ENCODE measurements around the gene MSRB3. TPM values are rescaled to one million over a fixed set of nuclear protein-coding genes. Genes with fewer than 3 reads are reported as not detected.
"Not testable (repeated sequence)": the region's sequence is repeated elsewhere in the genome, so short reads cannot be mapped to it uniquely, and the experiment has no call there.

Gene MSRB3
- total and polyA plus RNA-seq, 7 donors, result 6.2 to 232 (median 159) TPM

- peaks cover 0 to 11% (median 2%) of the 10 kb centered on the region in 4 donors for H3K36me3 ChIP-seq
- no peak overlapping the region for H3K4me3 ChIP-seq
- TF ChIP-seq POLR2A (IDR thresholded peaks at IDR 0.05), result no peak
- TF ChIP-seq EP300 (IDR thresholded peaks at IDR 0.05), result no peak
- TF ChIP-seq CTCF (IDR thresholded peaks at IDR 0.05), result no peak
- no peak for TF ChIP-seq POLR2AphosphoS5 (IDR thresholded peaks at IDR 0.05)
- H3K9me3 ChIP-seq, result no peaks in the 10 kb centered on the region
- intact Hi-C loops (cut with DNase I), result no loop called here
- WGBS, 2 donors, result 92 to 94% methylated on average over 1 of the region's 1 CpG
- no peaks in the 10 kb centered on the region for H3K27me3 ChIP-seq
- no peak overlapping the region for H3K27ac ChIP-seq
- peaks cover 0 to 20% (median 11%) of the 10 kb centered on the region in 4 donors for H3K4me1 ChIP-seq
- no peak for DNase-seq
Measured at GRCh38 chr12:65449400-65449799, 170.9 kb downstream of the MSRB3 start.

- Histone ChIP-seq H3K9me3 (no peaks in the 10 kb centered on the region), H3K4me1 (peaks cover 0 to 20% (median 11%) of the 10 kb centered on the region in 4 donors), H3K4me3 (no peak overlapping the region), H3K36me3 (peaks cover 0 to 23% (median 8%) of the 10 kb centered on the region in 4 donors), H3K27me3 (no peaks in the 10 kb centered on the region), H3K27ac (no peak overlapping the region)
- no peak for DNase-seq
- TF ChIP-seq EP300 (IDR thresholded peaks at IDR 0.05) (no peak), POLR2AphosphoS5 (IDR thresholded peaks at IDR 0.05) (no peak), POLR2A (IDR thresholded peaks at IDR 0.05) (no peak), CTCF (IDR thresholded peaks at IDR 0.05) (no peak)
- 59 to 74% methylated on average over 2 of the region's 2 CpGs for WGBS, 2 donors
- intact Hi-C loops (cut with DNase I), result no loop called here
Measured at GRCh38 chr12:65450625-65451024, 172.1 kb downstream of the MSRB3 start.

- H3K36me3 ChIP-seq, result peaks cover 0 to 40% (median 8%) of the 10 kb centered on the region in 4 donors
- no peaks in the 10 kb centered on the region for H3K27me3 ChIP-seq
- WGBS, 2 donors, result 58 to 87% methylated on average over 1 of the region's 1 CpG
- TF ChIP-seq POLR2AphosphoS5 (IDR thresholded peaks at IDR 0.05), result no peak
- no peak for TF ChIP-seq CTCF (IDR thresholded peaks at IDR 0.05)
- no peak for TF ChIP-seq POLR2A (IDR thresholded peaks at IDR 0.05)
- TF ChIP-seq EP300 (IDR thresholded peaks at IDR 0.05), result no peak
- H3K27ac ChIP-seq, result no peak overlapping the region
- H3K4me1 ChIP-seq, result peaks cover 0 to 19% (median 11%) of the 10 kb centered on the region in 4 donors
- H3K4me3 ChIP-seq, result no peak overlapping the region
- DNase-seq, result no peak
- H3K9me3 ChIP-seq, result no peaks in the 10 kb centered on the region
- intact Hi-C loops (cut with DNase I), result no loop called here
Measured at GRCh38 chr12:65454115-65454787, 175.8 kb downstream of the MSRB3 start.

- DNase-seq; H3K27me3 ChIP-seq; H3K9me3 ChIP-seq; intact Hi-C loops (cut with DNase I); H3K27ac ChIP-seq; H3K4me3 ChIP-seq; H3K4me1 ChIP-seq: not testable (repeated sequence)
- peaks cover 0 to 64% (median 8%) of the 10 kb centered on the region in 4 donors for H3K36me3 ChIP-seq
Measured at GRCh38 chr12:65457341-65457740, 178.9 kb downstream of the MSRB3 start.

- no peak for TF ChIP-seq EP300 (IDR thresholded peaks at IDR 0.05)
- TF ChIP-seq CTCF (IDR thresholded peaks at IDR 0.05), result no peak
- TF ChIP-seq POLR2AphosphoS5 (IDR thresholded peaks at IDR 0.05), result no peak
- Histone ChIP-seq H3K9me3 (no peaks in the 10 kb centered on the region), H3K4me1 (no peaks in the 10 kb centered on the region), H3K27me3 (no peaks in the 10 kb centered on the region), H3K36me3 (peaks cover 0 to 73% (median 12%) of the 10 kb centered on the region in 4 donors), H3K4me3 (no peak overlapping the region), H3K27ac (no peak overlapping the region)
- intact Hi-C loops (cut with DNase I), result no loop called here
- no peak for DNase-seq
- WGBS, 2 donors, result 93 to 94% methylated on average over 2 of the region's 2 CpGs
Measured at GRCh38 chr12:65458718-65459117, 180.2 kb downstream of the MSRB3 start.
